Glutamatergic neuron (in vitro differentiated cells): ENCODE data around the gene MAN1A1. TPM values are rescaled to one million over a fixed set of nuclear protein-coding genes. Genes with fewer than 3 reads are reported as not detected.

ENCODE experiments used
- DNase-seq: peaks from one replicate; pipeline ENCODE4 v3.0.0; 2022
- H3K27ac Mint-ChIP-seq: one replicate; pipeline ENCODE4 v1.8.0; 2020; ENCODE audit warnings: mild to moderate bottlenecking, mixed read lengths, inconsistent platforms; ENCODE audit not compliant: unreplicated experiment
- H3K27me3 Mint-ChIP-seq: one replicate; pipeline ENCODE4 v1.8.0; 2020; ENCODE audit warnings: mild to moderate bottlenecking, moderate library complexity, mixed read lengths, inconsistent platforms; ENCODE audit not compliant: unreplicated experiment
- H3K36me3 Mint-ChIP-seq: one replicate; pipeline ENCODE4 v1.8.0; 2020; ENCODE audit warnings: mild to moderate bottlenecking, mixed read lengths, inconsistent platforms; ENCODE audit not compliant: unreplicated experiment
- H3K4me1 Mint-ChIP-seq: one replicate; pipeline ENCODE4 v1.8.0; 2020; ENCODE audit warnings: mild to moderate bottlenecking, low read depth, mixed read lengths, inconsistent platforms; ENCODE audit not compliant: unreplicated experiment
- H3K4me3 Mint-ChIP-seq: one replicate; pipeline ENCODE4 v1.8.0; 2020; ENCODE audit warnings: mild to moderate bottlenecking, mixed read lengths, inconsistent platforms; ENCODE audit not compliant: unreplicated experiment
- H3K9me3 Mint-ChIP-seq: one replicate; pipeline ENCODE4 v1.8.0; 2020; ENCODE audit warnings: mild to moderate bottlenecking, moderate library complexity, mixed read lengths, inconsistent platforms; ENCODE audit not compliant: unreplicated experiment
- CTCF ChIP-seq: fragments of 200-600 bp; sonication (generic); IDR thresholded peaks from one replicate; pipeline ENCODE4 v1.5.0; 2021; ENCODE audit not compliant: partially characterized antibody, unreplicated experiment
- total RNA-seq: library from RNA; stranded (reverse); fragmentation: NEBNext Ultra II Directional; extraction: Animal tissue kit (Norgen Biotek cat#: 25700); gene quantifications from one replicate; pipeline ENCODE4 v1.2.1, GENCODE V29; 2021; ENCODE audit not compliant: unreplicated experiment

MAN1A1 gene
- total RNA-seq, 1 donor from 2014 or later, result 10.5 TPM

- Mint-ChIP-seq H3K9me3 (no peaks in the 10 kb centered on the region), H3K4me3 (no peak overlapping the region), H3K4me1 (peaks cover 11% of the 10 kb centered on the region), H3K27me3 (no peaks in the 10 kb centered on the region), H3K36me3 (no peaks in the 10 kb centered on the region), H3K27ac (no peak overlapping the region)
- no peak for TF ChIP-seq CTCF
- DNase-seq, result no peak
Measured at GRCh38 chr6:119314885-119315272, 34.7 kb downstream of the MAN1A1 start.

GRCh38 chr6:119313937-119314884 is 35.4 kb downstream of the MAN1A1 start:
- no peaks in the 10 kb centered on the region for H3K36me3 Mint-ChIP-seq

GRCh38 chr6:119312875-119313338 is 36.7 kb downstream of the MAN1A1 start:
- DNase-seq, result no peak
- no peak overlapping the region for H3K27ac Mint-ChIP-seq
- TF ChIP-seq CTCF, result no peak
- H3K36me3 Mint-ChIP-seq, result no peaks in the 10 kb centered on the region
- H3K9me3 Mint-ChIP-seq, result no peaks in the 10 kb centered on the region
- H3K4me1 Mint-ChIP-seq, result peaks cover 11% of the 10 kb centered on the region
- H3K27me3 Mint-ChIP-seq, result no peaks in the 10 kb centered on the region
- H3K4me3 Mint-ChIP-seq, result no peak overlapping the region

More at GRCh38 chr6:119313937-119314884, 35.4 kb downstream of the MAN1A1 start:
- H3K9me3 Mint-ChIP-seq, result no peaks in the 10 kb centered on the region
- H3K4me3 Mint-ChIP-seq, result no peak overlapping the region
- H3K27ac Mint-ChIP-seq, result no peak overlapping the region
- no peak for DNase-seq
- H3K27me3 Mint-ChIP-seq, result no peaks in the 10 kb centered on the region
- no peak for TF ChIP-seq CTCF
- peaks cover 11% of the 10 kb centered on the region for H3K4me1 Mint-ChIP-seq

GRCh38 chr6:119312441-119312840 is 37.1 kb downstream of the MAN1A1 start:
- H3K27me3 Mint-ChIP-seq, result no peaks in the 10 kb centered on the region
- no peak for TF ChIP-seq CTCF
- no peak overlapping the region for H3K4me3 Mint-ChIP-seq
- H3K9me3 Mint-ChIP-seq, result no peaks in the 10 kb centered on the region
- H3K27ac Mint-ChIP-seq, result no peak overlapping the region
- no peak for DNase-seq
- H3K36me3 Mint-ChIP-seq, result no peaks in the 10 kb centered on the region
- peaks cover 11% of the 10 kb centered on the region for H3K4me1 Mint-ChIP-seq

GRCh38 chr6:119311514-119312142 is 37.9 kb downstream of the MAN1A1 start:
- peaks cover 11% of the 10 kb centered on the region for H3K4me1 Mint-ChIP-seq
- H3K9me3 Mint-ChIP-seq, result no peaks in the 10 kb centered on the region
- no peaks in the 10 kb centered on the region for H3K27me3 Mint-ChIP-seq
- no peak overlapping the region for H3K27ac Mint-ChIP-seq
- no peaks in the 10 kb centered on the region for H3K36me3 Mint-ChIP-seq
- TF ChIP-seq CTCF, result no peak
- DNase-seq, result no peak
- no peak overlapping the region for H3K4me3 Mint-ChIP-seq
